BJ (cell line): Measurements from ENCODE around the gene MSMP. TPM values are rescaled to one million over a fixed set of nuclear protein-coding genes. Genes with fewer than 3 reads are reported as not detected.

Source experiments
- CTCF ChIA-PET: fragments of 350-600 bp; formaldehyde crosslinking; extraction: SDS; loops from one replicate; lab custom pipeline; 2021; ENCODE audit warnings: antibody characterized with exemption, inconsistent platforms; lab: Yijun Ruan, JAX
- POLR2A ChIA-PET: fragments of 300-600 bp; sonication (Branson Sonifier 250); formaldehyde crosslinking; extraction: SDS; loops from one replicate; lab custom pipeline; 2021; ENCODE audit warnings: antibody characterized with exemption; lab: Charles Lee
- DNase-seq: peaks from one replicate; pipeline ENCODE4 v3.0.0-alpha.2; 2011; ENCODE audit warnings: low read depth
- H3K27me3 ChIP-seq: 2 replicates; pipeline ENCODE4 v1.6.0; 2011; ENCODE audit warnings: low read length; ENCODE audit not compliant: control insufficient read depth, insufficient read depth
- H3K36me3 ChIP-seq: 2 replicates; pipeline ENCODE4 v1.5.1; 2011; ENCODE audit warnings: low read length; ENCODE audit not compliant: control insufficient read depth, insufficient read depth
- H3K4me3 ChIP-seq: 2 replicates; pipeline ENCODE4 v1.5.1; 2011; ENCODE audit warnings: low read depth, mild to moderate bottlenecking, control low read depth, low read length
- polyA plus RNA-seq: library from polyadenylated mRNA; depleted of rRNA; stranded (reverse); fragments of >200 nt; gene quantifications from 2 replicates; pipeline ENCODE4 v1.2.3, GENCODE V29; 2011
- TF ChIP-seq, protein P1 (sequence below): IDR thresholded peaks from 2 replicates; pipeline ENCODE4 v1.5.1; 2011; ENCODE audit warnings: low read depth, mild to moderate bottlenecking, control low read depth, inconsistent platforms, low read length, moderate library complexity; ENCODE audit not compliant: insufficient read depth

Gene MSMP
- polyA plus RNA-seq, 1 experiment, result not detected

DNA sequence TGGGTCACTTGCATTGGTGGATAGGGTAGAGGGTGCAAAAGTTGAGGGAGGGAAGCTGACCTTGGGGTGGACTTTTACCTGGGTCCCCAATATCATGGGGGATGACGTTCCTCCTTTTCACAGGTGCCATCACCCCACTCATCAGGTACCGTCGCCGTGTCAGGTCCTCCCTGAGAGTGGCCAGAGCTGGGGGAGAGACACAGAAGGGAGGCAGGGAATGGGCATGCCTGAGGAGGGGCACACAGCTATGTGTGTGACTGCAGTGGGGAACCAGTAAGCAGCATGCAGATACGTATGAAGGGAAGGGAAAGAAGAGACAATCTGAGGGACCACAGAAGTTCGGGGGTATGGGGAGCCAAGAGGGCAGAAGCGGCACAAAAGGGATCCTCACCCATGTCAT, 15.2 kb downstream of the MSMP start:
- CTCF ChIA-PET, result interaction anchor here (1.2 to 5.8 kb wide), 4 partner anchors 8 to 87 kb away, joined by 3 to 78 read pairs (median 4); partner anchors contain the start of genes GBA2 and RGP1
- H3K4me3 ChIP-seq, result no peak overlapping the region
- POLR2A ChIA-PET, result no interaction called here
- TF ChIP-seq, protein P1, sequence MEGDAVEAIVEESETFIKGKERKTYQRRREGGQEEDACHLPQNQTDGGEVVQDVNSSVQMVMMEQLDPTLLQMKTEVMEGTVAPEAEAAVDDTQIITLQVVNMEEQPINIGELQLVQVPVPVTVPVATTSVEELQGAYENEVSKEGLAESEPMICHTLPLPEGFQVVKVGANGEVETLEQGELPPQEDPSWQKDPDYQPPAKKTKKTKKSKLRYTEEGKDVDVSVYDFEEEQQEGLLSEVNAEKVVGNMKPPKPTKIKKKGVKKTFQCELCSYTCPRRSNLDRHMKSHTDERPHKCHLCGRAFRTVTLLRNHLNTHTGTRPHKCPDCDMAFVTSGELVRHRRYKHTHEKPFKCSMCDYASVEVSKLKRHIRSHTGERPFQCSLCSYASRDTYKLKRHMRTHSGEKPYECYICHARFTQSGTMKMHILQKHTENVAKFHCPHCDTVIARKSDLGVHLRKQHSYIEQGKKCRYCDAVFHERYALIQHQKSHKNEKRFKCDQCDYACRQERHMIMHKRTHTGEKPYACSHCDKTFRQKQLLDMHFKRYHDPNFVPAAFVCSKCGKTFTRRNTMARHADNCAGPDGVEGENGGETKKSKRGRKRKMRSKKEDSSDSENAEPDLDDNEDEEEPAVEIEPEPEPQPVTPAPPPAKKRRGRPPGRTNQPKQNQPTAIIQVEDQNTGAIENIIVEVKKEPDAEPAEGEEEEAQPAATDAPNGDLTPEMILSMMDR, result no peak
- DNase-seq, result no peak
- H3K27me3 ChIP-seq, result no peaks in the 10 kb centered on the region
- H3K36me3 ChIP-seq, result peaks cover 52% of the 10 kb centered on the region

DNA sequence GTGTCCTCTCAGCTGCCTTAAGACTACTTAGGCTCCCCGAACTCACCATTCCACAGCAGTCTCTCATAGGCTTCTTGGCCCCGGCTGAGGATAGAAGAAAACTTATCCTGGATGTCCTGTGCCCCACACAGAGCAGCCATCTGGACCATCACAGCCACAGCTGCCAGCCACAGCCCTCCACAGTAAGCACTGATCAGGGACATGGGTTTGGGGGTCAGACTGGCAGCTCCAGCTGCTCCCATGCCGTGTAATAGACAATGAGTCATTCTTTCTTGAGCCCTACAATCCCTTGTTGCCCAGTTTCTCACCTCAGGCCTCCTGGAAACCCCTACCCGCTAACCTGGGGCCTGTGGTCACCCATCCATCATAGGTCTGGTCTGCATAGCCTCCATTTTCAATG, 15.9 kb downstream of the MSMP start:
- CTCF ChIA-PET, result interaction anchor here (0.6 to 5.8 kb wide), 7 partner anchors 9 to 88 kb away, joined by 3 to 78 read pairs (median 3); partner anchors contain the start of genes GBA2 and RGP1
- DNase-seq, result no peak
- POLR2A ChIA-PET, result interaction anchor here (1.2 kb wide), 1 partner anchor 10 kb away, joined by 5 read pairs; no protein-coding TSS in a partner anchor
- Histone ChIP-seq H3K36me3 (peaks cover 47% of the 10 kb centered on the region), H3K27me3 (no peaks in the 10 kb centered on the region), H3K4me3 (no peak overlapping the region)
- TF ChIP-seq, protein P1, result no peak

DNA sequence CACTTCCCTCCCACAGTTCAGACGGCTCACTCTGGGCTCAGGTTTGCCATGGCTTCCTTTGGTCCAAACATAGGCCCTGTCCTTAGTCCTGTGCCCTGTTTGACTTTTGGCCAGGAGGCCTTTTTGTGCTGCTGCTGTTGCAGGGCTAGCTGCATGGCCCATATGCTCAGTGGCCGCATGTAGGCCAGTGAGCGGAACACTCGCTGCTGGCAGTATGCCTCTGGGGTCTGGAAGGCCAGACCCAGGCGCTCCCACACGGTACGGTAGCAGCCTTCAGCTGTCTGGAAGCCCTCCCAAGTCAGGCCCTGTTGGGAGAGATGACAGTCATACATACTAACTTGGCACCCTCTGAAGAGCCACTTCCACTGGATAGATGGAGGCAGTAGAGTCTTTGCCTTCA, 16.9 kb downstream of the MSMP start:
- Histone ChIP-seq H3K36me3 (peaks cover 47% of the 10 kb centered on the region), H3K27me3 (no peaks in the 10 kb centered on the region), H3K4me3 (no peak overlapping the region)
- POLR2A ChIA-PET, result interaction anchor here (0.6 to 1.2 kb wide), 2 partner anchors 9 to 41 kb away, joined by 4 to 5 read pairs; no protein-coding TSS in a partner anchor
- TF ChIP-seq, protein P1, result no peak
- DNase-seq, result no peak
- CTCF ChIA-PET, result interaction anchor here (0.6 to 5.8 kb wide), 5 partner anchors 10 to 91 kb away, joined by 3 to 78 read pairs (median 3); partner anchors contain the start of genes GBA2 and RGP1

DNA sequence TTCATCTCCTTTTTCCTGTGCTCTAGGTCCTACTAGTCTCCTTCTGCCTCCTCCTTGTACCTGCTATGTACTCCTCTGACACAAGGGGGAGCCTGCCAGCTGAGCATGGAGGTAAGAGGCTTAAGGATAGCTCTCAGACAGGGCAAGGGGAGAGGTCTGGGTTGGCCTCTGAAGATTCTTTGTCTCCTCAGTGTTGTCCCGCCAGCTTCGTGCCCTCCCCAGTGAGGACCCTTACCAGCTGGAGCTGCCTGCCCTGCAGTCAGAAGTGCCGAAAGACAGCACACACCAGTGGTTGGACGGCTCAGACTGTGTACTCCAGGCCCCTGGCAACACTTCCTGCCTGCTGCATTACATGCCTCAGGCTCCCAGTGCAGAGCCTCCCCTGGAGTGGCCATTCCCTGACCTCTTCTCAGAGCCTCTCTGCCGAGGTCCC, 17.9 kb downstream of the MSMP start:
- TF ChIP-seq, protein P1, result peak; percentile 95
- CTCF ChIA-PET, result interaction anchor here (0.8 to 5.8 kb wide), 15 partner anchors 10 to 146 kb away, joined by 3 to 78 read pairs (median 3); partner anchors contain the start of genes GBA2, RGP1 and SPAG8
- no peak overlapping the region for H3K4me3 ChIP-seq
- H3K27me3 ChIP-seq, result no peaks in the 10 kb centered on the region
- peaks cover 43% of the 10 kb centered on the region for H3K36me3 ChIP-seq
- POLR2A ChIA-PET, result no interaction called here
- no peak for DNase-seq

DNA sequence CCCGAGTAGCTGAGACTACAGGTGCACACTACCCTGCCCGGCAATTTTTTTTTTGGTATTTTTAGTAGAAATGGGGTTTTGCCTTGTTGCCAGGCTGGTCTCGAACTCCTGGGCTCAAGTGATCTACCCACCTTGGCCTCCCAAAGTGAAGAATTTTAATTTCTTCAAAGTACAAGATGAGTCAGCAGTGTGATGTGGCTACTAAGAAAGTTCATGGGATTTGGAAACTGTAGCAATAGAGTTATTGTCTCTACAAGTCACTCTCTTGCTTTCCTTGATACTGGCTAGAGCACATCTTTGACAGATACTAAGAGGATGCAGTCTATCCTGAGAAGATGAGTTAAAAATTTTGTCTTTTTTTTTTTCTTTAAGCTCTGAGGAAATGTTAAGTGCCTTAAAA, 20.0 kb downstream of the MSMP start:
- Histone ChIP-seq H3K4me3 (no peak overlapping the region), H3K27me3 (no peaks in the 10 kb centered on the region), H3K36me3 (peaks cover 29% of the 10 kb centered on the region)
- CTCF ChIA-PET, result interaction anchor here (0.7 to 5.8 kb wide), 6 partner anchors 8 to 185 kb away, joined by 3 to 78 read pairs (median 3); partner anchors contain the start of genes GBA2, MSMP and RGP1
- DNase-seq, result no peak
- TF ChIP-seq, protein P1, result no peak
- POLR2A ChIA-PET, result no interaction called here
